ENCODE measurements around the gene BORCS8. TPM values are rescaled to one million over a fixed set of nuclear protein-coding genes. Genes with fewer than 3 reads are reported as not detected.
"Not testable (repeated sequence)": the region's sequence is repeated elsewhere in the genome, so short reads cannot be mapped to it uniquely, and the experiment has no call there.

The BORCS8 gene
- polyA plus RNA-seq, 1 donor: 12.0 TPM

DNA sequence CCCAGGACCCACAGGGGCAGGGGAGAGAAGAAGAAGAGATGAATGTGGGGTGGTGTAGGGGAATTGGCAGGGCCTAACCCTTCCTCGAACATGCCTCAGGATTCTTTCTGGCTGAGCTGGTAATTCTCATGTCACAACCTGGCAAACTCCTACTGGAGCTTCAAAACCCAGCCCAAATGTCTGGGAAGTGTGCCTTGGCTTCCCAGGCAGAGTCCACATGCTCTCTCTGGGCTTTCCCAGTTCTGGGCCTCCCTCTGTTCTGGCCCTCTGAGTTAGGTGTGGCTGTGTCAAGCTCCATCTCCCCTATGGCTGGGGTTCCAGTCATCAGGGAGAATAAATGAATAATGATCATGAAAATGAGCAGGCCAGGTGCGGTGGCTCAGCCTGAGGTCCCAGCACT, 42.5 kb downstream of the BORCS8 start:
- no peak for DNase-seq (ENCODE audit: low read depth)

DNA sequence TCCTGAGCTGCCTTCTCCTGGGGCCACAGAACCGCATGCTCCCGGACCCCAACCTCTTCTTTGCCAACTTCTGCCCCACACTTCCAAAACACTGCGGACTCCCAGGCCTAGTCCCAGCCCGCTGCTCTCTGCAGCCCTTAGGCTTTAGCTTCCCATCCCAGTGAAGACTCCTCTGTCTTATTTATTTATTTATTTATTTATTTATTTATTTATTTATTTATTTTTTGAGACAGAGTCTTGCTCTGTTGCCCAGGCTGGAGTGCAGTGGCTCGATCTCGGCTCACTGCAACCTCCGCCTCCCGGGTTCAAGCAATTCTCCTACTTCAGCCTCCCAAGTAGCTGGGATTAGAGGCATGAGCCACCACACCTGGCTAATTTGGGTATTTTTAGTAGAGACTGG, 43.4 kb downstream of the BORCS8 start:
- not testable (repeated sequence) for DNase-seq (ENCODE audit: low read depth)

DNA sequence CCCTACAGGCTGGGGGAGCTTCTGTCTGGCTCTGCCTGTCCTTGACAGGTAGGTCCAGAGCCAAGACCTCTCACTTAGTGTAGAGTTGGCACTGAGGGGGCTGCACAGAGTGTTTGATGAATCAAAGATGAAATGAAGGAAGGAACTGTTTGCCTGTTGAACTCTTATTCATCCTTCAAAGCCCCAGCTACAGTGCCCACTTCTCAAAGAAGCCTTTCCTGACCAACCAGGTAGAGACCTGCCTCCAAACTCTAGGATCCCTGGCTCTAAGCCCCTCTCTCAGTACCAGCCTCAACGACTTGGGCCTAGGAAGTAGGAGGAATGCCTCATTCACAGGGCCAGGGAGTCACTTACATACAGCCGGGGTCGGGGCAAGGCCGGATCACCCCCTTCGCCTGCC, 44.6 kb downstream of the BORCS8 start:
- DNase-seq (ENCODE audit: low read depth): no peak

DNA sequence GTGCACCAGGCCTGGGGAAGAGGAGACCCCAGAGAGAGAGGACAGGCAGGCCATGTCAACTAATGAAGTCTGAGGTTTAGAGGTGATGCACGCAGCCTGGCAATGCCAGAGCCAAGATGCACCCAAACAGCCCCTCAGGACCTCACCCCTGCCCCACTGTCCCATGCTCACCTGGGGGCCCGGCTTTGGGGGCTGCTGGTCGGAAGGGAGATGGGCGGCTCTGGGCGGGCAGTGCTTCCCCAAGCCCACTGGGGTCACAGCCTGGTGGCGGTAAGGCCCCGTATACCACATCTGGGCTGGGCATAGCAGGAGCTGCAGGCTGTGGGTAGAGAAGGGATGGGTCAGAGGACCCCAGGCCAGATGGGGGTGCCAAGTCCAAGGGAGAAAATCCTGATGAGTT, 45.1 kb downstream of the BORCS8 start:
- no peak for DNase-seq (ENCODE audit: low read depth)

DNA sequence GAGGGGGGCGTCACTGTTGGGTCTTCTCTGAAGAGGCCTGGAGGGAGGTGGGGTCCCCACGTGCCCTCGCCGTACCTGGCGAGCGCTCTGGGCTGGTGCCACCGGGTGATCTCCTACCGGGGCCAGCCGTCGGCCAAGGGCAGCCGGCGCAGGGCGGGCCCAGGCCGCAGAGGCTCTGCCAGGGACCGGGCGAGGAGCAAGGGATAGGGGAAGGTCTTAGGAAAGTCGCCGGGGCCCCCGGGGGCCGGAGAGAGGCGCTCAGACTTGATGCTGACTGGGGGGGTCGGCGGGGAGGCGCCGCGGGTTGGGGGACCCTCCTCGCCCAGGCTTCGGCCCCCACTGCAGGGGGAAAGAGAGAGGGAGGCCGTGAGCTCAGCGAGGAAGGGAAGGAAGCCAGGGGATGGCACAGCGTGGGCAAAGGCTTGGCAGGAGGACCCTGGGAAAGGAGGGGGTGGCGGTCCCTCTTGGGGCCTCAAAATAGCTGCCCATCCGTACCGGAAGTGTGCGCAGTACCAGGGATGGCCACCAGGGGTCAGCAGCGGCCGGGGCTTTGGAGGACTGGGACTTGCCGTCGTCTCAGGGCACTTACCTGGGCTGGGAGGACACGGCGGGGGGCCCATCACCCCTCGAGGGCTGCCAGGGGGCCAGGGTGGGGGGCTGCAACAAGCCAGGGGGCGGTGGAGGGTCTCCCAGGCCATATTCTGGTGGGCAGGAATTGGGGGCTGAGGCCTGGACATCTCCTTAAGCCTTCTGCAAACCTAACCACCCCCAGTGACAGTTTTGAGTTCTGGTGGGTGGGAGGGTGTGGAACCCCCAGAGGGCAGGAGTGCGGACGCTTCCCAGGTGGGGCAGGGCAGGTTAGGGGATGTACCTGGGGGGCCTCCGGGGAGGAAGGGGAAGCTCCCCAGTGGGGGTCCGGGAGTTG, 46.0 kb downstream of the BORCS8 start:
- DNase-seq (ENCODE audit: low read depth): no peak

DNA sequence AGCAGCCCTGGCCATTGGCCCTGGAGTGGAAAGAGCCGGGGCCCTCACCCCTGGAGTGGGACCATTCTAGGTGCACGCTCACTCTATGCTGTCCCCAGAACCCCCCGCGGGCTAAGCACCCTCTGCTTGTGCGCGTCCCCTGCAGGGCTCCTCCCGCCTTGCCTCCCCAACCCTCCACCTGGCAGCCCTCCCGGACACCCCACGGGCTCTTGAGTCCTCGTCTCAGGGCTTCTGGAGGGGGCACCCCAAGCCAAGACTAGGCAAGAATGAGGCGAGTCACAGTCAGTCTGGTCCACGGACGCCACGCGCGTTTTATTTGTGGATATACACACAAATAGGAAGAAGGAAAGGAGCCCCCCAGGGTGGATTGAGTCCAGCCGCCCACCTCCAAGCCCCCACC, 46.7 kb downstream of the BORCS8 start:
- no peak for DNase-seq (ENCODE audit: low read depth)

DNA sequence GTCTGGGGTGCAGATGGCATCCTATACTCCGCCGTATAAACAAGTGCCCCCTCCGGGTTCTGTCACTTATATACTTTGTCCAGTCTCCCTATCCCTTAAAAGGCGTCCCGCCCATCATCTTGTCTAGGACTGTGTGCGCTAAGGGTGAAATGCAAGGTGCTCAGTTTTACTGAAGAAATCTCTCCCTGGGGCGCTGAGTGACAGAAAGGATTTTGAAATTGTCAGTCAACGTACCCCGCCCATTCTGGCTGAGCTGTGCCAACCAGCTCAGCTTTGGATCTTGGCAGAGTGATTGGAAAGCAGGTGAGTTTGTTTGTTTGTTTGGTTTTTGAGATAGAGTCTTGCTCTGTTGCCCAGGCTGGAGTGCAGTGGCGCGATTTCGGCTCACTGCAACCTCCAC, 49.6 kb downstream of the BORCS8 start:
- DNase-seq (ENCODE audit: low read depth): no peak

DNA sequence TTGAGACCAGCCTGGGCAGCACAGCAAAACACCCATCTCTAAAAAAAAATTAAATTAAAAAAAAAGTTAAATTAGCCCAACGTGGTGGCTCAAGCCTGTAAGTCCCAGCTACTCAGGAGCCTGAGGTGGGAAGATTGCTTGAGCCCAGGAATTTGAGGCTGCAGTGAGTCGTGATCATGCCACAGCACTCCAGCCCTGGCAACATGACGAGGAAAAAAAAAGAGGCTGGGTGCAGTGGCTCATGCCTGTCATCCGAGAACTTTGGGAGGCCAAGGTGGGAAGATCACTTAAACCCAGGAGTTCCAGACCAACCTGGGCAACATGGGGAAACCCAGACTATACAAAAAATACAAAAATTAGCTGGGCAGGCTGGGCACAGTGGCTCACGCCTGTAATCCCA, 51.5 kb downstream of the BORCS8 start:
- no peak for DNase-seq (ENCODE audit: low read depth)

DNA sequence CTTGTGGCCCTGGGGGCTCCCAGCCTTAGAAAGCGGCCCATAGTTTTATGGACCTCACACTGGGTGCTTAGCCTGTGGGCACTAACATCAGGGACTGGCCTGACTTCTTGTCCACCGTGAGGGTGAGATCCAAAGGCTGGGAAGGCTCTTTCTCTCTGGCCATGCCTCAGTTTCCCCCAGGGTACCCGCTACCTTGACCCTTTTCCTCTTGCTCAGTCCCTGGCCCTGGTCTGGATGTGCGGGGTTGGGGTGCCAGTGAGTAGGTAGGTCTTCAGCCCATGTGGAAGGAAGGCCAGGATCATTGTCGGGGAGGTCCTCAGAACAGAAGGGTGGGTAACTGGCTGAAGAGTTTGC, 52.1 kb downstream of the BORCS8 start:
- no peak for DNase-seq (ENCODE audit: low read depth)

DNA sequence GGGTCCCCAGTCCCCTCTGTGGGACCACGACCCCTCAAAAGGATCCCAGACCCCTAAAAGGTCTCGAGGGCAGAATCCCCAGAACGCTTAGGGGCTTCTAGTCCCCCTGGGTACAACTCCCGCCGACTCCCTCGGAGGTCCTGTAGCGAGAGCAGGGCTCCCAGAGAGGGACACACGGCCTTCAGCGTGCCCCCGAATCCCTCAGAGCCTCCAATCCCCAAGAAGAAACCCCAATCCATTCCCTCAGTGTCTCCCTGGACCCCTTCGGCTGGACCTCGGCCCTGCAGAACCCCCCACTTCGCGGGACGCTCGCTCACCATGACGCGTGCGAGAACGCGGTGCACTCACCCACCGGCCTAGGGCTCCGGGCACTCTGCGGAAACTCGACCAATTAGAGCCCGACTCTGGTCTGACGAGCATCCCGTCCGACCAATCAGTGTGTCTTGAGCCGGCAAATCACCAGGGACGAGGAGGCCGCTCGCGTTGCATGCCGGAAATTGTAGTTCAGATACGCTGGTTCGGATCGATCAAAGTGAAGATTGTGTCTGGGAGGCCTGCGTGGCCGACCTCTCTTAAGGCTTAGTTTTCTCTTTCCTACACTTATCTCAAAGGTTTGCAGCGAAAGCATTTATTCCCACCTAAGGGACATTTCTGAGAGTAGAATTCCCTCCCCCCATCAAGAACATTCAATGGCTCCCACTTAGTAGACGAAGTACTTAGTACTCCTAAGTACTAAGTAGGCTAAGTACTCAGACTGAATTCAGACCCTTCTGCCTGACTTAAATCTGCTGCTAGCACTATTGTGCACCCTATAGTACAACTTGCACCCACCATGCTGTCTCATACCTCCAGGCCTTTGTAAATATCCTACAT, 53.6 kb downstream of the BORCS8 start, which contains the start of gene TMEM161A:
TSS of gene TMEM161A (minus strand) at position 370 of the 873 bp plus-strand sequence. CDS start at position 320, 50 bp downstream.
- DNase-seq (ENCODE audit: low read depth): peak; percentile 97

DNA sequence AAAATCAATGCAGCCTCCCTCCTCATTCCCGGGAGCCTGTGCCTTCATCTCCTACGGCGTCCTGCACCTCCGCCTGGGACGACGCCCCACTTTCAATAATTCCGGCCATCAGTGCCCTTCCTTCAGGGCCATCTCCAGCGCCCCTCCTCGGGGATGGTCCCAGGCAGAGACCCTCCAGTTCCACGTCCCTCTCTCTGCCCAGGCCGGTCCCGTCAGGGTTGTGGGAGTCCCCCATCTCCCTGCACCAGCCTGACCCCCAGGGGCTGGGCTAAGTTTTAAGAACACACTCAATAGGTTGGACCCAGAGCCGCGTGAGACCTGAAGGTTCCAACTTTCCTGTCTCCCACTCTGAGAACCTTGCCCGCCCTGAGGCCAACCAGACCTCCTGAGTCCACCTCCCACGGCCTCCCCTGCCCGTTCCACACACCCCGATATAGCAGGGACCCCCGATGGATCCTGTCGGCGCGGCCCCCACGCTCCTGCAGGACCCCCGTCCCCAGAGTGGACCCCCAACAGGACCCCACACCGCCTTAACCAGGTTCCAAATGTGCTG, 54.3 kb downstream of the BORCS8 start:
- DNase-seq (ENCODE audit: low read depth): no peak

DNA sequence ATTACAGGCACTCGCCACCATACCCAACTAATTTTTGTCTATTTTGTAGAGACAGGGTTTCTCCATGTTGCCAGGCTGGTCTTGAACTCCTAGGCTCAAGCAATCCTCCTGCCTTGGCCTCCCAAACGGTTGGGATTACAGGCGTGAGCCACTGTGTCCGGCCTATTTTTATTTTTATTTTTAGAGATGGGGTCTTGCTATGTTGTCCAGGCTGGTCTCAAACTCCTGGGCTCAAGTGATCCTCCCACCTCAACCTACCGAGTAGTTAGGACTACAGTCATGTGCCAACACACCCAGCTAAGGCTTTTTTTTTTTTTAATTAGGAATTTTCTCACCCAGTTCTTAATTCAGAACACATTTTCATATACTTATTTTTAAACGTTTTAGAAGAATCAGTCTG, 56.2 kb downstream of the BORCS8 start:
- not testable (repeated sequence) for DNase-seq (ENCODE audit: low read depth)

DNA sequence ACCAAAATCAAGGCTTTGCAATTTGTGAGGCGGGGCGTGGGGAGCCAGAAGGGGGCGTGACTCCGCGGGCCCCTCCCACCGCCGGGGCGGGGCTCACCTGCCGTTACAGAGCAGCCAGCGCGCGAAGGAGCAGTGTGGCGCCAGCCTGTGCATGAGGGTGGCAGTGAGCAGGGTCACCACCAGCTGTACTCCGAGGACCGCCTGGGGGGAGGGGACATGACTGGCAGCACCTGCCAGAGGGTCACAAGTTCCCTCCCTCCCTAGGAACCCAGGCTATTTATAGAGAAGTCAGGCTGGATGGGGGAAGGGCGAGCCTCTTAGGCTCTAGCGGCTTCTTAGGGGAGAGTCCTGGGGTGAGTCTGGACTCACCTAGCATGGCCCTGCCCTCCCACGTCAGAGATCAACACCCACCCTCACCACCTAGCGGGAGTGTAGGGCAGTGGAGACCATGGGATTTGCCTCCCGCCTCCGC, 57.2 kb downstream of the BORCS8 start:
- no peak for DNase-seq (ENCODE audit: low read depth)

DNA sequence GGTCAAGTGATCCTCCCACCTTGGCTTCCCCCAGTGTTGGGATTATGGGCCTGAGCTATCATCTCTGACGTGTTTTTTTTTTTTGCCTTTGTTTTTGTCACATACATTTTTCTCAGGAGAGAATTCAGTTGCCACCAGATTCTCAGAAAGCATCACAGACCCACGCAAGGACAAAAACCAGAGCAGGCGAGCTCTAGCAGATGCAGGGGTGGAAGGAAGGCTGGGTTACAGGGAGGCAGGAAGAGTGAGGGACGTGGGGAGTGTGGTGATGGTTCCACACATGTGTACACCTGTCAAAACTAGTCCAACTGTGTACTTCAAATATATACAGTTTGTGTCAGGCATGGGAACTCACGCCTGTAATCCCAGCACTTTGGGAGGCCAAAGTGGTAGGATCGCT, 58.0 kb downstream of the BORCS8 start:
- DNase-seq (ENCODE audit: low read depth): no peak

DNA sequence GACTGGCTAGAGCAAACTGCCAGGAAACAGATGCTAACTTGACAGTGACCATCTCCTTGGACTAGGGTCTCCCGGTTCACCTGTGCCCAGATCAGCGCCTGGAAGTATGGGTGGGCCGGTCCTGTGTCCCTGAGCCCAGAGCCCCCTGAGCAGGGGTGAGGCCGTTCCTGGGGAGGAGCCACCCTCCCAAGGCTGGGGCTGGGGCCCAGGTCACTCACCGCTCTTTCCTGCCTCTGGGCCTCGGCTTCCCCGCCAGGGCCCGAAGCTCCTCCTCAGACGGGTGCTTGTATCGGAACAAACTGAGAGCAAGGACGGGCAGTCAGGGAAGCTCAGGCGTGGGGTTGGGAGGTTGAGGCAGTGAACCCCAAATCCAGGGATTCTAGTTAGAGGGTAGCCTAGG, 59.0 kb downstream of the BORCS8 start:
- DNase-seq (ENCODE audit: low read depth): no peak

DNA sequence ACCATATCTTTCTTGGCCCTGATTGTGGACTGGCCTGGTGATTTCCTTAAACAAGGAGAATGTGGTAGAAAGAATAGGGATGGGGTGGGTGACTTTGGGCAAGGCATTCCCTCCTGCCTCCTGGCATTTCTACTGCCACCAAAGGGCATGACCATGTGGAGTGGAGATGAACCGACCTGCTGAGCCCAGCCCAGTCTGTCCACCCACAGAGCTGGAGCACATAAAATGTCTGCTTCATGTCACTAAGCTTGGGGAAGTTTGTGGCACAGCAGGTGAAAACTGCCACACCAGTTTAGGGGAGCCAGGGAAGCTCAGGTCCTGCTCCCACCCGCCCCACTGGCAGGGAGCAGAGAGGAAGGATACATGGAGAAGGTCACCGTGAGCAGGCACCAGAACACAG, 60.0 kb downstream of the BORCS8 start:
- DNase-seq (ENCODE audit: low read depth): no peak

Other genes with a start within 250 kb of the BORCS8 start
- 68.5 TPM for gene SUGP2, start 158.6 kb downstream of the BORCS8 start, polyA plus RNA-seq (ENCODE audit: insufficient read length)
- 26.0 TPM for gene ARMC6, start 158.5 kb downstream of the BORCS8 start, polyA plus RNA-seq (ENCODE audit: insufficient read length)
- gene SLC25A42, start 128.2 kb downstream of the BORCS8 start, polyA plus RNA-seq (ENCODE audit: insufficient read length): 12.0 TPM
- 30.8 TPM for gene TMEM161A, start 53.7 kb downstream of the BORCS8 start, polyA plus RNA-seq (ENCODE audit: insufficient read length)
- gene MEF2B, start 21.9 kb downstream of the BORCS8 start, polyA plus RNA-seq (ENCODE audit: insufficient read length): 2.2 TPM
- gene RFXANK, start 106 bp upstream of the BORCS8 start, polyA plus RNA-seq (ENCODE audit: insufficient read length): 66.5 TPM
- gene NR2C2AP, start 11.3 kb upstream of the BORCS8 start, polyA plus RNA-seq (ENCODE audit: insufficient read length): 7.7 TPM
- 0.16 TPM for gene NCAN, start 19.8 kb upstream of the BORCS8 start, polyA plus RNA-seq (ENCODE audit: insufficient read length)
- 2.0 TPM for gene TM6SF2, start 81.1 kb upstream of the BORCS8 start, polyA plus RNA-seq (ENCODE audit: insufficient read length)
- gene SUGP1, start 128.4 kb upstream of the BORCS8 start, polyA plus RNA-seq (ENCODE audit: insufficient read length): 33.3 TPM
- 51.7 TPM for gene MAU2, start 128.7 kb upstream of the BORCS8 start, polyA plus RNA-seq (ENCODE audit: insufficient read length)
- gene GATAD2A, start 213.5 kb upstream of the BORCS8 start, polyA plus RNA-seq (ENCODE audit: insufficient read length): 45.7 TPM

Data from forelimb muscle (tissue), 1 donor.